Measurements from ENCODE around the gene CEP76.

GRCh38 chr18:12679183-12679786 lies 23.2 kb downstream of the CEP76 start:
- TF ChIP-seq POLR2AphosphoS5 (IDR thresholded peaks at IDR 0.05; ENCODE audit: low read depth, low read length) (no peak), TAF1 (IDR thresholded peaks at IDR 0.05; ENCODE audit: borderline replicate concordance, low read depth, low read length) (no peak)

Data from GM12892 (cell line).